ENCODE data around the gene IFNE.
"Not testable (repeated sequence)": the region's sequence is repeated elsewhere in the genome, so short reads cannot be mapped to it uniquely, and the experiment has no call there.

GRCh38 chr9:21449312-21449711 is 32.8 kb downstream of the IFNE start:
- TF ChIP-seq CTCF (conservative IDR thresholded peaks at IDR 0.05); ZFX (IDR thresholded peaks at IDR 0.05): not testable (repeated sequence)
